ENCODE results near the gene SNX7.
A peak's percentile ranks its signal among the peaks of the same experiment; 100 is the strongest.

SNX7 gene

GRCh38 chr1:98661544-98662355 is at the start of gene SNX7:
SNX7 (plus strand) TSS chr1:98661721; CDS start chr1:98661732, 11 bp downstream.
- POLR2A ChIA-PET = no interaction called here
- CTCF ChIA-PET = interaction anchor here (1.4 kb wide), 1 partner anchor 37 kb away, joined by 4 read pairs; no protein-coding TSS in a partner anchor
- no peak for TF ChIP-seq CTCF (IDR thresholded peaks at IDR 0.05; ENCODE audit: control extremely low read depth, extremely low read depth, low read depth, missing control alignments)
- peak; percentile 39 for DNase-seq (ENCODE audit: extremely low spot score)

GRCh38 chr1:98637316-98637715 is 24.2 kb upstream of the SNX7 start:
- TF ChIP-seq CTCF (IDR thresholded peaks at IDR 0.05; ENCODE audit: control extremely low read depth, extremely low read depth, low read depth, missing control alignments) = no peak
- ChIA-PET CTCF (no interaction called here), POLR2A (no interaction called here)
- DNase-seq (ENCODE audit: extremely low spot score) = no peak

- no peak for DNase-seq (ENCODE audit: extremely low spot score)
- ChIA-PET CTCF (no interaction called here), POLR2A (no interaction called here)
- TF ChIP-seq CTCF (IDR thresholded peaks at IDR 0.05; ENCODE audit: control extremely low read depth, extremely low read depth, low read depth, missing control alignments) = no peak
Observed at GRCh38 chr1:98638185-98638584, 23.3 kb upstream of the SNX7 start.

- no peak for TF ChIP-seq CTCF (IDR thresholded peaks at IDR 0.05; ENCODE audit: control extremely low read depth, extremely low read depth, low read depth, missing control alignments)
- ChIA-PET POLR2A (no interaction called here), CTCF (no interaction called here)
- no peak for DNase-seq (ENCODE audit: extremely low spot score)
Observed at GRCh38 chr1:98644510-98644909, 17.0 kb upstream of the SNX7 start.

GRCh38 chr1:98651116-98651632 is 10.3 kb upstream of the SNX7 start:
- POLR2A ChIA-PET = no interaction called here
- CTCF ChIA-PET = interaction anchor here (1.5 kb wide), 1 partner anchor 9 kb away, joined by 5 read pairs; no protein-coding TSS in a partner anchor
- no peak for DNase-seq (ENCODE audit: extremely low spot score)
- no peak for TF ChIP-seq CTCF (IDR thresholded peaks at IDR 0.05; ENCODE audit: control extremely low read depth, extremely low read depth, low read depth, missing control alignments)

GRCh38 chr1:98653123-98653522 is 8.4 kb upstream of the SNX7 start:
- no peak for TF ChIP-seq CTCF (IDR thresholded peaks at IDR 0.05; ENCODE audit: control extremely low read depth, extremely low read depth, low read depth, missing control alignments)
- POLR2A ChIA-PET = no interaction called here
- CTCF ChIA-PET = no interaction called here
- no peak for DNase-seq (ENCODE audit: extremely low spot score)
